Small intestine (tissue), 7 donors: Measurements from ENCODE around the gene SLC16A11. TPM values are rescaled to one million over a fixed set of nuclear protein-coding genes. Genes with fewer than 3 reads are reported as not detected.
A peak's percentile ranks its signal among the peaks of the same experiment; 100 is the strongest.

Source experiments
- DNase-seq, 2 donors: peaks; one replicate each; pipeline versions ENCODE4 v3.0.0 to v3.0.0-alpha.2; 2013
- FAIRE-seq: peaks from 2 replicates; lab custom pipeline; 2012; peaks lifted over from hg19 to GRCh38; lab: Jason Lieb, UNC
- H3K27ac ChIP-seq, 3 donors: one replicate each; pipeline ENCODE4 v1.5.1; 2013; ENCODE audit warnings: low read length in 2 of 3, mild to moderate bottlenecking in 2 of 3, control low read depth in 1 of 3, inconsistent platforms in 1 of 3, low read depth in 1 of 3, moderate library complexity in 1 of 3
- H3K27me3 ChIP-seq, 3 donors: one replicate each; pipeline ENCODE4 v1.6.1; 2013; ENCODE audit warnings: low read length in 3 of 3, inconsistent platforms in 1 of 3; ENCODE audit not compliant: control insufficient read depth in 3 of 3, insufficient read depth in 3 of 3
- H3K36me3 ChIP-seq, 3 donors: one replicate each; pipeline ENCODE4 v1.6.1; 2013; ENCODE audit warnings: low read length in 3 of 3, inconsistent platforms in 1 of 3, low read depth in 1 of 3, mild to moderate bottlenecking in 1 of 3, moderate library complexity in 1 of 3; ENCODE audit not compliant: control insufficient read depth in 3 of 3, insufficient read depth in 2 of 3
- H3K4me1 ChIP-seq, 3 donors: one replicate each; pipeline ENCODE4 v1.6.1; 2013; ENCODE audit warnings: low read length in 2 of 3, inconsistent platforms in 1 of 3, low read depth in 1 of 3, mild to moderate bottlenecking in 1 of 3, moderate library complexity in 1 of 3; ENCODE audit not compliant: control insufficient read depth in 3 of 3, insufficient read depth in 2 of 3
- H3K4me3 ChIP-seq, 3 donors: one replicate each; pipeline ENCODE4 v1.5.1; 2013; ENCODE audit warnings: low read length in 3 of 3, control low read depth in 1 of 3, inconsistent platforms in 1 of 3, low read depth in 1 of 3, mild to moderate bottlenecking in 1 of 3, moderate library complexity in 1 of 3
- H3K9me3 ChIP-seq, 2 donors: one replicate each; pipeline ENCODE4 v1.6.1; 2013; ENCODE audit warnings: low read depth in 1 of 2, low read length in 1 of 2; ENCODE audit not compliant: control insufficient read depth in 2 of 2, insufficient read depth in 1 of 2
- WGBS, 3 donors: extraction: QIAGEN DNeasy Blood & Tissue Kit; methylation state at CpG; one replicate each; pipeline ENCODE4 v1.1.7; 2013; 5-methylcytosine and 5-hydroxymethylcytosine counted together
- polyA plus RNA-seq, 4 donors: library from polyadenylated mRNA; stranded (reverse) in 3 of 4; unstranded in 1 of 4; fragments of 200-250 nt in 3 of 4; fragments of 120-200 nt in 1 of 4; gene quantifications; one replicate each; pipeline versions ENCODE4 v1.2.1 to v1.2.3, GENCODE V29; 2013
- donor health status: healthy with polysubstance abuse.
- donor health status: control.
- donor health status: control.
- donor health status: Bipolar disorder and iron deficiency.
- donor health status: healthy.

SLC16A11 gene
- polyA plus RNA-seq, 4 donors: 0.68 to 2.3 TPM; not detected in 2

DNA sequence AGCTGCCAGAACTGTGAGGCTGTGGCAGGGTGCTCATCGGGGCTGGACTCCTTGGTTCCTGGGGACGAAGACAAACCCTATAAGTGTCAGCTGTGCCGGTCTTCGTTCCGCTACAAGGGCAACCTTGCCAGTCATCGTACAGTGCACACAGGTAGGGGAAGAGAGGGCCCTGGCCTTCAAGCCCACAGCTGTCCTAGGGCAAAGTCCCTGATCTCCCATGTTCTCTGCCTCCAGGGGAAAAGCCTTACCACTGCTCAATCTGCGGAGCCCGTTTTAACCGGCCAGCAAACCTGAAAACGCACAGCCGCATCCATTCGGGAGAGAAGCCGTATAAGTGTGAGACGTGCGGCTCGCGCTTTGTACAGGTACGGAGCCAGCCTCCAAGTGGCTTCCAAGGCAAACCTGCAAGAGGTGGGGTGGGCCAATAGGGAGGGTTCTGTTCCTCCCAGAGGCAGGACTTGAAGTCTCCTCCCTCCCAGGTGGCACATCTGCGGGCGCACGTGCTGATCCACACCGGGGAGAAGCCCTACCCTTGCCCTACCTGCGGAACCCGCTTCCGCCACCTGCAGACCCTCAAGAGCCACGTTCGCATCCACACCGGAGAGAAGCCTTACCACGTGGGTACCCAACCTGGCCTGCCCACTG, 17.3 kb downstream of the SLC16A11 start:
- H3K36me3 ChIP-seq: no peaks in the 10 kb centered on the region
- FAIRE-seq (no peak), DNase-seq (no peak)
- WGBS, 3 donors: 88 to 93% (median 91%) methylated on average over 29 of the region's 29 CpGs
- peaks cover 0 to 11% (median 3%) of the 10 kb centered on the region in 3 donors for H3K4me1 ChIP-seq
- peaks cover 0 to 6% of the 10 kb centered on the region in 2 donors for H3K9me3 ChIP-seq
- H3K27me3 ChIP-seq: peaks cover 0 to 26% (median 0%) of the 10 kb centered on the region in 3 donors
- H3K27ac ChIP-seq: no peak overlapping the region
- no peak overlapping the region for H3K4me3 ChIP-seq

GRCh38 chr17:7025245-7025644, 18.6 kb downstream of the SLC16A11 start:
- Histone ChIP-seq H3K27me3 (peaks cover 0 to 32% (median 0%) of the 10 kb centered on the region in 3 donors), H3K27ac (no peak overlapping the region), H3K4me3 (no peak overlapping the region), H3K9me3 (peaks cover 0 to 6% of the 10 kb centered on the region in 2 donors), H3K4me1 (peaks cover 0 to 11% (median 3%) of the 10 kb centered on the region in 3 donors), H3K36me3 (no peaks in the 10 kb centered on the region)
- WGBS, 3 donors: 88 to 95% (median 90%) methylated on average over 1 of the region's 1 CpG
- FAIRE-seq (no peak), DNase-seq (no peak)

DNA sequence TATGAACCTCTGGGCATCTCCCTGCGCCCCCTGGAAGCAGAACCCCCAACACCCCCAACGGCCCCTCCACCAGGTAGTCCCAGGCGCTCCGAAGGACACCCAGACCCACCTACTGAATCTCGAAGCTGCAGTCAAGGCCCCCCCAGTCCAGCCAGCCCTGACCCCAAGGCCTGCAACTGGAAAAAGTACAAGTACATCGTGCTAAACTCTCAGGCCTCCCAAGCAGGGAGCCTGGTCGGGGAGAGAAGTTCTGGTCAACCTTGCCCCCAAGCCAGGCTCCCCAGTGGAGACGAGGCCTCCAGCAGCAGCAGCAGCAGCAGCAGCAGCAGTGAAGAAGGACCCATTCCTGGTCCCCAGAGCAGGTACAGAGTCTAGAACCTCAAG, 19.5 kb downstream of the SLC16A11 start:
- 80 to 81% (median 81%) methylated on average over 8 of the region's 8 CpGs for WGBS, 3 donors
- peaks cover 0 to 11% (median 3%) of the 10 kb centered on the region in 3 donors for H3K4me1 ChIP-seq
- no peak overlapping the region for H3K27ac ChIP-seq
- H3K27me3 ChIP-seq: peaks cover 0 to 32% (median 0%) of the 10 kb centered on the region in 3 donors
- peak overlapping the region in 1 of 3 donors; percentile 11 for H3K4me3 ChIP-seq
- no peaks in the 10 kb centered on the region for H3K36me3 ChIP-seq
- FAIRE-seq: no peak
- H3K9me3 ChIP-seq: peaks cover 0 to 6% of the 10 kb centered on the region in 2 donors
- DNase-seq: no peak

DNA sequence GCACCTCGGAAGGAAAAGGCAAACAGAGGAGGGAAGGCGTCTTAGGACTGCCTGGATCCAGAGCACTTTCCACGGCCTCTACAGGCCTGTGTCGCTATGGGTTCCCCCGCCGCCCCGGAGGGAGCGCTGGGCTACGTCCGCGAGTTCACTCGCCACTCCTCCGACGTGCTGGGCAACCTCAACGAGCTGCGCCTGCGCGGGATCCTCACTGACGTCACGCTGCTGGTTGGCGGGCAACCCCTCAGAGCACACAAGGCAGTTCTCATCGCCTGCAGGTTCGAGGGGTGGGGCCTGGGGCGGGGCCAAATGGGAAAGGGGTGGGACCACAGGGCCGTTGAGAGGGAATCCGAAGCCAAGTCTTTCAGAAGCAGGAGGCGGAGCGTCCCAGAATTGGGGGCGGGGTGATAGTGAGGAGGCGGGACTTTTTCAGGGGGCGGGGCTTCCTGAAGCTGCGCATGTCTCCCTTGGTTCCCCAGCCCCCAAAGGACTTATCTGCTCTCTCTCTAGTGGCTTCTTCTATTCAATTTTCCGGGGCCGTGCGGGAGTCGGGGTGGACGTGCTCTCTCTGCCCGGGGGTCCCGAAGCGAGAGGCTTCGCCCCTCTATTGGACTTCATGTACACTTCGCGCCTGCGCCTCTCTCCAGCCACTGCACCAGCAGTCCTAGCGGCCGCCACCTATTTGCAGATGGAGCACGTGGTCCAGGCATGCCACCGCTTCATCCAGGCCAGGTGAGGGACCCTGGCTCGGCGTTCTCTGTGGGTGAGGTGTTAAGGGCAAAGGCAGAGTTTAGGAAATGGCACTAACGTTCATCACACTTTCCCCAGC, 20.1 kb downstream of the SLC16A11 start:
- peak overlapping the region in 2 of 3 donors; percentile 30 to 44 for H3K4me3 ChIP-seq

GRCh38 chr17:7022781-7023571, 20.9 kb downstream of the SLC16A11 start, which contains the start of gene BCL6B:
Gene BCL6B, plus strand, starts transcription at chr17:7023050. Its CDS starts 622 bp downstream, at chr17:7023672.
- DNase-seq: no peak
- FAIRE-seq: no peak
- peaks cover 0 to 6% of the 10 kb centered on the region in 2 donors for H3K9me3 ChIP-seq
- peaks cover 0 to 32% (median 0%) of the 10 kb centered on the region in 3 donors for H3K27me3 ChIP-seq
- H3K4me1 ChIP-seq: peaks cover 0 to 11% (median 3%) of the 10 kb centered on the region in 3 donors
- 9 to 16% (median 13%) methylated on average over 46 to 47 of the region's 47 CpGs for WGBS, 3 donors
- no peaks in the 10 kb centered on the region for H3K36me3 ChIP-seq
- peak within 1 kb of the TSS in 2 of 3 donors; percentile 53 to 91 for H3K27ac ChIP-seq
- H3K4me3 ChIP-seq: peak within 1 kb of the TSS in 2 of 3 donors; percentile 30 to 44

More for the DNA sequence above, 20.1 kb downstream of the SLC16A11 start:
- 32 to 33% (median 32%) methylated on average over 51 of the region's 51 CpGs for WGBS, 3 donors
- peaks cover 0 to 6% of the 10 kb centered on the region in 2 donors for H3K9me3 ChIP-seq
- H3K27ac ChIP-seq: peak overlapping the region in 2 of 3 donors; percentile 36 to 91
- peaks cover 0 to 11% (median 3%) of the 10 kb centered on the region in 3 donors for H3K4me1 ChIP-seq
- no peak for FAIRE-seq
- H3K36me3 ChIP-seq: no peaks in the 10 kb centered on the region
- DNase-seq: peak; percentile 93 to 96
- H3K27me3 ChIP-seq: peaks cover 0 to 32% (median 0%) of the 10 kb centered on the region in 3 donors

GRCh38 chr17:7021993-7022778, 21.7 kb downstream of the SLC16A11 start:
- peak overlapping the region in 2 of 3 donors; percentile 4 to 16 for H3K4me3 ChIP-seq
- DNase-seq: peak; percentile 72 to 85
- WGBS, 3 donors: 1 to 4% (median 2%) methylated on average over 50 to 53 of the region's 53 CpGs
- H3K27me3 ChIP-seq: peaks cover 0 to 32% (median 0%) of the 10 kb centered on the region in 3 donors
- FAIRE-seq: no peak
- peaks cover 0 to 11% (median 3%) of the 10 kb centered on the region in 3 donors for H3K4me1 ChIP-seq
- H3K36me3 ChIP-seq: peaks cover 0 to 6% (median 0%) of the 10 kb centered on the region in 3 donors
- peak overlapping the region in 2 of 3 donors; percentile 53 to 91 for H3K27ac ChIP-seq
- H3K9me3 ChIP-seq: peaks cover 0 to 6% of the 10 kb centered on the region in 2 donors

DNA sequence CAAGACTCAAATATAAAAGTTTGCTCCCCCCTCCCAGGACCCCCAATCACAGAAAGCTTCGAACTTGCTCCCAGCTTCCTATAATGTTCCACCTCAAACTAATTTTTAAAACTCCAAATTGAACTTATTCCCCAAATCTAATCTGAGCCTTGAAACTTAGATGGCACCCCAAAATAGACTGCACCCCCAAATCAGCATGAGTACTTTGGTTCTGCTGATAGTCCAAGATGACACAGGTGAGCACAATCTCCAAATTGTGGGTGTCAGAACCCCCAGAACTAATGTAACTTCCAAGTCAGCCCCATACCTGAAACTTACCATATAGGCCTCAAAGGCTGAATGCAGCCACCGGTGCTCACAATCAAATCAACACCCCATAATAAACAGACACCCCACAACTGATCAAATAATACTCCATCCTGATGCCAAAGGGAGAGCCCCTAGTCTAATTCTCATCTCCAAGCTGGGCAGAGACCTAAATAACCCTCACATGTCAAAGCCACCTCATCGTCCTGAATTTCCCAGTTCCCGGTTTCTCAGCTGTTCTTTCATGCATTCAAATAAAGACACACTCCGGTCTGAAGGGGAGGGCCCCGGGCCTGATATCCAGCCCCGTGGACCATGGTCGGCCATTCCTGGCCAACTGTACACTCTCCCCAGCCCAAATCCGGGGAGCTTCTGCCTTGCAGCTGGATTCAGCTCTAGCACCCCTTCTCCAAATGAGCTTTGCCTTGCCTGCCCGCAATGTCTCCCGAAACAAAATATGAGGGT, 22.8 kb downstream of the SLC16A11 start:
- H3K36me3 ChIP-seq: peaks cover 0 to 15% (median 0%) of the 10 kb centered on the region in 3 donors
- DNase-seq (no peak), FAIRE-seq (no peak)
- H3K4me1 ChIP-seq: peaks cover 0 to 11% (median 3%) of the 10 kb centered on the region in 3 donors
- H3K9me3 ChIP-seq: peaks cover 0 to 6% of the 10 kb centered on the region in 2 donors
- H3K27me3 ChIP-seq: peaks cover 0 to 32% (median 0%) of the 10 kb centered on the region in 3 donors
- no peak overlapping the region for H3K4me3 ChIP-seq
- 66 to 68% (median 67%) methylated on average over 11 of the region's 11 CpGs for WGBS, 3 donors
- peak overlapping the region in 2 of 3 donors; percentile 42 to 91 for H3K27ac ChIP-seq
